Stimulated activated naive B cell treated with anti-CD40 and anti-IgM and Interleukin-4, amounts not matched to agents 10 μg/mL and 1 μg/mL and 100 μg/mL, for 72 hours (primary cell): Measurements from ENCODE around the gene CYP3A5.
"Not testable (repeated sequence)": the region's sequence is repeated elsewhere in the genome, so short reads cannot be mapped to it uniquely, and the experiment has no call there.

Experiments used
- ATAC-seq, 2 donors: fragments of 150-1000 bp; cut with Tn5 transposase; replicated peaks; 2 replicates each; pipeline ENCODE4 v1.10.0; 2021; ENCODE audit warnings: moderate library complexity in 1 of 2
- DNase-seq: peaks from one replicate; pipeline ENCODE4 v3.0.0; 2021
- H3K27ac Mint-ChIP-seq: one replicate; pipeline ENCODE4 v1.8.0; 2022; ENCODE audit warnings: mild to moderate bottlenecking, mixed read lengths
- H3K27me3 Mint-ChIP-seq, 2 donors: one replicate each; pipeline ENCODE4 v1.8.0; 2022; ENCODE audit warnings: mixed read lengths in 2 of 2
- H3K36me3 Mint-ChIP-seq, 2 donors: one replicate each; pipeline ENCODE4 v1.8.0; 2022; ENCODE audit warnings: mixed read lengths in 2 of 2, mild to moderate bottlenecking in 1 of 2
- H3K4me1 Mint-ChIP-seq, 2 donors: one replicate each; pipeline ENCODE4 v1.8.0; 2022; ENCODE audit warnings: mixed read lengths in 2 of 2, mild to moderate bottlenecking in 1 of 2
- H3K4me3 Mint-ChIP-seq, 2 donors: one replicate each; pipeline ENCODE4 v1.8.0; 2022; ENCODE audit warnings: mild to moderate bottlenecking in 2 of 2, mixed read lengths in 2 of 2, moderate library complexity in 1 of 2
- H3K9me3 Mint-ChIP-seq, 2 donors: one replicate each; pipeline ENCODE4 v1.8.0; 2022; ENCODE audit warnings: mixed read lengths in 2 of 2, mild to moderate bottlenecking in 1 of 2

CYP3A5 gene

GRCh38 chr7:99669782-99670181 lies 10.0 kb downstream of the CYP3A5 start:
- H3K27ac Mint-ChIP-seq, result no peak overlapping the region
- ATAC-seq, result no peak
- no peaks in the 10 kb centered on the region for H3K4me1 Mint-ChIP-seq

GRCh38 chr7:99668541-99668940 lies 11.3 kb downstream of the CYP3A5 start:
- no peak for DNase-seq
- no peaks in the 10 kb centered on the region for H3K4me1 Mint-ChIP-seq
- no peaks in the 10 kb centered on the region for H3K27me3 Mint-ChIP-seq
- no peak overlapping the region for H3K27ac Mint-ChIP-seq
- no peaks in the 10 kb centered on the region for H3K9me3 Mint-ChIP-seq
- no peak overlapping the region for H3K4me3 Mint-ChIP-seq
- ATAC-seq, result no peak
- peaks cover 23 to 25% of the 10 kb centered on the region in 2 donors for H3K36me3 Mint-ChIP-seq

More at GRCh38 chr7:99669782-99670181, 10.0 kb downstream of the CYP3A5 start:
- Mint-ChIP-seq H3K9me3 (no peaks in the 10 kb centered on the region), H3K4me3 (no peak overlapping the region), H3K36me3 (peaks cover 11 to 18% of the 10 kb centered on the region in 2 donors), H3K27me3 (no peaks in the 10 kb centered on the region)
- DNase-seq, result no peak

DNA sequence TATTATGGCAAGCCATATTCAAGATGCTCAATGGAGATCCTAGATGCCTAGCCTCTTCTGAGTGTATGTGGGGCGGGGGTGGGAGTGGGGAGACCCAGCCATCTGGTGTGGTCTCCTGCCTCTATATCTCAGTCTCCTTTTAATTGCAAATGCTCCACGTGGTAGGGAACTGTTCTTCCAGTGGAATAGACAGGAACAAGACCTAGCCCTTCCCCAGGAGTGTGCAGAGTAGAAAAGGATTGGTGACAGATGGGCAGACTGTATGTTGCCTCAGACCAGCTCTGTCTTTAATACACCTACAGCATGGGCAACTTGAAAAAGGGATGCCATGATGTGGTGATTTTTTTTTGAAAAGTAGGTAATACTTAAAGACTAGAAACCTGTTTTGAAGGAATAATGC lies 12.6 kb downstream of the CYP3A5 start:
- Mint-ChIP-seq H3K4me1 (no peaks in the 10 kb centered on the region), H3K36me3 (peaks cover 30 to 32% of the 10 kb centered on the region in 2 donors), H3K9me3 (no peaks in the 10 kb centered on the region), H3K27ac (no peak overlapping the region), H3K27me3 (no peaks in the 10 kb centered on the region), H3K4me3 (no peak overlapping the region)
- no peak for ATAC-seq
- DNase-seq, result no peak

- Mint-ChIP-seq H3K9me3 (no peaks in the 10 kb centered on the region), H3K4me3 (no peak overlapping the region), H3K4me1 (no peaks in the 10 kb centered on the region), H3K27ac (no peak overlapping the region), H3K36me3 (peaks cover 30 to 32% of the 10 kb centered on the region in 2 donors), H3K27me3 (no peaks in the 10 kb centered on the region)
- ATAC-seq (no peak), DNase-seq (no peak)
Observed at GRCh38 chr7:99666013-99666395, 13.8 kb downstream of the CYP3A5 start.

DNA sequence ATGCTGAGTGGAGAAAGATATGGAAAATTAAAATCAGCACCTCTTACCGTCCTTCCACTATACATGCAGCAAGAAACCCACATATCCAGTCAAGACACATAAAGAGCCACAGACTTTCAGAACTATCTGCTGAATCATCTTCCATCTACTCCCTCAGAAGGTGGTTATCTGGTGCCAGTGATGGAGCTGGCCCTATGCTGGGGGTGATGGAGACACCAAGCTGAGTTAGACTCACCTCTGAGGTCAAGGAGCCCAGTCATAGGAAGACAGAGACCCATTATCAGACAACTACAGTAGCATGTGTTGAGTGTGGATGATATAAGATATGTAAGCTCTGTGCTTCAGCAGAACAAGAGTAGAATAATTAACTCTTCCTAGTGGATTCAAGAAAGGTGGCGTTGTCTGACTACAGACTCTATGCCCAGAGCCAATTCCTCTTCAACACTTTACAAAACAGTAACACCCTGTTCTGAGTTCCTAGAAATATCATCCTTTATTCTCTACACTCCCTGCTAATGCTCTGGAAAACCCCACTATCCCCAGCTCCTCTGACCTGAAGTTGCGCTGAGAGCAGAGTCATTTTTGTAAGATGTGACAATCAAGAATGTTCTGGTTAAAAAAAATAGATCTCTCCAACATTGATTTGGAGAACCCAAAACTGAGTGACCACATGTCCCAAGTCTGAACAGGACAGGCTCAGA lies 14.3 kb downstream of the CYP3A5 start:
- no peak overlapping the region for H3K4me3 Mint-ChIP-seq
- no peaks in the 10 kb centered on the region for H3K27me3 Mint-ChIP-seq
- ATAC-seq (no peak), DNase-seq (no peak)
- no peaks in the 10 kb centered on the region for H3K9me3 Mint-ChIP-seq
- peaks cover 30 to 33% of the 10 kb centered on the region in 2 donors for H3K36me3 Mint-ChIP-seq
- H3K4me1 Mint-ChIP-seq, result no peaks in the 10 kb centered on the region
- H3K27ac Mint-ChIP-seq, result no peak overlapping the region

GRCh38 chr7:99657879-99658278 lies 21.9 kb downstream of the CYP3A5 start:
- DNase-seq, H3K9me3 Mint-ChIP-seq, ATAC-seq, H3K27me3 Mint-ChIP-seq, H3K4me3 Mint-ChIP-seq, H3K4me1 Mint-ChIP-seq, H3K27ac Mint-ChIP-seq: not testable (repeated sequence)
- peaks cover 41 to 54% of the 10 kb centered on the region in 2 donors for H3K36me3 Mint-ChIP-seq

DNA sequence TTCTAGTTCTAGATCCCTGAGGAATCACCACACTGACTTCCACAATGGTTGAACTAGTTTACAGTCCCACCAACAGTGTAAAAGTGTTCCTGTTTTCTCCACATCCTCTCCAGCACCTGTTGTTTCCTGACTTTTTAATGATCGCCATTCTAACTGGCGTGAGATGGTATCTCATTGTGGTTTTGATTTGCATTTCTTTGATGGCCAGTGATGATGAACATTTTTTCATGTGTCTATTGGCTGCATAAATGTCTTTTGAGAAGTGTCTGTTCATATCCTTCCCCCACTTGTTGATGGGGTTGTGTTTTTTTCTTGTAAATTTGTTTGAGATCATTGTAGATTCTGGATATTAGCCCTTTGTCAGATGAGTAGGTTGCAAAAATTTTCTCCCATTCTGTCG lies 25.2 kb downstream of the CYP3A5 start:
- H3K36me3 Mint-ChIP-seq, result peaks cover 36 to 54% of the 10 kb centered on the region in 2 donors
- H3K4me3 Mint-ChIP-seq, ATAC-seq, H3K27me3 Mint-ChIP-seq, H3K4me1 Mint-ChIP-seq, DNase-seq, H3K9me3 Mint-ChIP-seq, H3K27ac Mint-ChIP-seq: not testable (repeated sequence)

DNA sequence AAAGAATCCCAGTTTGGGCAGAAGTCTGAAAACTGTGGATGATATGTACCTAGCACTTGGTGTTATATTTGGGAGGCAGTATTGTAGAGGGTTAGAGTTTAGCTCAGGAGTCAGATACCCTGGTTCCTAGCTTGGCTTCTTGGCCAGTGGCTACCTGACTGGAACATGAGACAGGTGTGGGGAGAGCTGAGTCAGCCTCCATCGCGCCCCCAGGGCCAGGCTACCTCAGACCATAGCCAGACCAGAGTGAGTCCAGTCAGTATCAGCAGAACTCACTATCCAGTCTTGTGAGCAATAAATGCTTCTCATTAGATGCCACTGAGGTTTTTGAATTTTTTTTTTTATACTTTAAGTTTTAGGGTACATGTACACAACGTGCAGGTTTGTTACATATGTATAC lies 26.0 kb downstream of the CYP3A5 start:
- peaks cover 35 to 47% of the 10 kb centered on the region in 2 donors for H3K36me3 Mint-ChIP-seq
- no peak overlapping the region for H3K27ac Mint-ChIP-seq
- no peaks in the 10 kb centered on the region for H3K27me3 Mint-ChIP-seq
- peaks cover 0 to 4% of the 10 kb centered on the region in 2 donors for H3K4me1 Mint-ChIP-seq
- DNase-seq, result no peak
- no peak for ATAC-seq
- peaks cover 0 to 3% of the 10 kb centered on the region in 2 donors for H3K9me3 Mint-ChIP-seq
- H3K4me3 Mint-ChIP-seq, result no peak overlapping the region

DNA sequence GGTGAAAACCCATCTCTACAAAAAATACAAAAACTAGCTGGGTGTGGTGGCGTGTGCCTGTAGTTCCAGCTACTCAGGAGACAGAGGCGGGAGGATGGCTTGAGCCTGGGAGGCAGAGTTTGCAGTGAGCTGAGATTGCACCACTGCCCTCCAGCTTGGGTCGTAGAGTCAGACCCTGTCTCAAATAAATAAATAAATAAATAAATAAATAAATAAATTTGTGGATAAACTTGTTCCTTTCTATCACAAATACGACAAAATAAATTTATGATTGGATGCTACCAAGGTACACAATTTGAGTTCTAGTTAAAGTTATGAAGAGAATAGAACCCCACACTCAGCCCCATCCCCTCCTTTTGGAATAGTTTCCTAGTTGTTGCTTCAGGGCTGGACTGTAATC lies 26.5 kb downstream of the CYP3A5 start:
- H3K4me1 Mint-ChIP-seq, H3K9me3 Mint-ChIP-seq, H3K27ac Mint-ChIP-seq, H3K4me3 Mint-ChIP-seq, H3K27me3 Mint-ChIP-seq, ATAC-seq, DNase-seq: not testable (repeated sequence)
- peaks cover 34 to 44% of the 10 kb centered on the region in 2 donors for H3K36me3 Mint-ChIP-seq

DNA sequence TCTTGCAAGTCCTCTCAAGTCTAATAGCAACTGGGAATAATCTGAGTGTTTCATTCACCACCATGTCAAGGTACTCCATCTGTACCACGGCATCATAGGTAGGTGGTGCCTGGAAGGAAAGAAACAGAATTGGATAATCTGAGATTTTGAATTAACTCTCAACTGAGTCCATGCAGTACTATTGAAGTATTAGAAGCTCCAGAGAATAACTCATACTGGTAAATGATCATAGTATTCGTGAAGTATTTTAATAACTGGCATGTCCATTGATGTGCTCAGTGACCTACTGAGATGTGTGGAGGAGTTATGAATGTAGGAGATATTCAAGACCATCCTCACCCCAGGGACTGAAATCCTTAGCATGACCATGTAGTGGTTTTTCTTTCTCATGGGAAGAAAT lies 27.1 kb downstream of the CYP3A5 start:
- no peak for ATAC-seq
- H3K9me3 Mint-ChIP-seq, result peaks cover 0 to 3% of the 10 kb centered on the region in 2 donors
- DNase-seq, result no peak
- peaks cover 34 to 41% of the 10 kb centered on the region in 2 donors for H3K36me3 Mint-ChIP-seq
- no peaks in the 10 kb centered on the region for H3K27me3 Mint-ChIP-seq
- H3K4me3 Mint-ChIP-seq, result no peak overlapping the region
- H3K27ac Mint-ChIP-seq, result no peak overlapping the region
- H3K4me1 Mint-ChIP-seq, result peaks cover 0 to 4% of the 10 kb centered on the region in 2 donors

DNA sequence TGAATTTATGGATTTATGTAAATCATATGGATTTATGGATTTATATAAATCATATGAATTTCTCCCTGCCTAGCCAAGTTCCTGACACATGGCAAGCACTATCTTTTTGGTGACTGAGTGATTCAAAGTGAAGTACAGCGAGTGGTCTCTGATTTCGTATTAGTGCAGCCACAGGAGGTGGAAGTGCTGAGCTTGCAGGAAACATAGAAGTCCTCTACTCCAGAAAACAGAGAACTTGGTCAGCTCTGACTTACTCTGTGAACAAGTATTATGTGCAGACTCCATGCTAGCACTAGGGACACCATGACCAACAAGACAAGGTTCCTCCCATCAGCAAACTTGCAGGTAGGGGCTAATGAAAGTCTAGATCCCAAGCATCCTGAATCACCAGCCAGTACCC lies 28.5 kb downstream of the CYP3A5 start:
- Mint-ChIP-seq H3K27me3 (no peaks in the 10 kb centered on the region), H3K9me3 (peaks cover 0 to 2% of the 10 kb centered on the region in 2 donors), H3K4me3 (no peak overlapping the region), H3K27ac (no peak overlapping the region), H3K4me1 (peaks cover 0 to 4% of the 10 kb centered on the region in 2 donors), H3K36me3 (peaks cover 32 to 43% of the 10 kb centered on the region in 2 donors)
- DNase-seq (no peak), ATAC-seq (no peak)

DNA sequence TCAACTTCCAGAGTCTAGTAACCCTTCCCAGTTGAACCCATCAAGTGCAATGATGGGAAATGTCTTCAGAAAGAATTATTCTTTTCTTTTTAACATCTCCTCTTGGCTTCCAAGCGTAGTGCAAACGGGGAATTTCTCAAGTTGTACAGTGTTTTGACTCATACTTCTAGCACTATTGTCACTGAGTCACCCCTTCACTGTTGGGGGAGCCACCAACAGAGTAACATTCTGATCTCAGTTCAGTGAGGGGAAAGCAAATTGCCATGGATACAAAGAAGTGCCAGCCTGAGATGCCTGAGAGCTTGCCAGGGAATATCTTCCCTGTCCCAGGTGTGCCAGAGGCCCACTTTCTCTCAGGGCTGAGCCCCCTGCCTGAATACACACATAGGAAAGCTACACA lies 31.0 kb downstream of the CYP3A5 start:
- ATAC-seq (no peak), DNase-seq (no peak)
- peaks cover 0 to 4% of the 10 kb centered on the region in 2 donors for H3K4me1 Mint-ChIP-seq
- no peak overlapping the region for H3K4me3 Mint-ChIP-seq
- peaks cover 40 to 50% of the 10 kb centered on the region in 2 donors for H3K36me3 Mint-ChIP-seq
- peaks cover 0 to 4% of the 10 kb centered on the region in 2 donors for H3K9me3 Mint-ChIP-seq
- H3K27me3 Mint-ChIP-seq, result no peaks in the 10 kb centered on the region
- no peak overlapping the region for H3K27ac Mint-ChIP-seq

GRCh38 chr7:99645590-99645989 lies 34.2 kb downstream of the CYP3A5 start:
- H3K36me3 Mint-ChIP-seq, result peaks cover 51 to 53% of the 10 kb centered on the region in 2 donors
- H3K27me3 Mint-ChIP-seq, result no peaks in the 10 kb centered on the region
- no peak for ATAC-seq

DNA sequence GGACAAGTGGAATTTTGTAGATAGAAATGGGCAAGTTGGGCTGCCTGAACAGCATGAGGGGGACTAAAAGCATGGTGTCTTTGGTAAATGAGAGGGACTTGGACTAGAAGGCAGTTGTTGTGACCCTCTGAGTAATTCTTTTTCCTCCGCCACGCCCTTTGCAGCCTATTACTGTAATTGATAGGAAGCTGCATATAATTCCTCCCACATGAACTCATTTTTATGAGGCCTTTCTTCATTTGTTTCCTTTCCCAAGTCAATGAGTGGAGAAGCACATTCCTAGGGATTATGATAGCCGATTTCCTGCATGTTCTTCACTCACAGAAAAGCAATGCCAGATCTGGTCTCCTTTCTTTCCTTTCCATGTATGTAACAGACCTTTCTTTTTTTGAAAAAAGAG lies 35.4 kb downstream of the CYP3A5 start:
- DNase-seq, result no peak
- no peak for ATAC-seq
- Mint-ChIP-seq H3K27ac (no peak overlapping the region), H3K4me3 (no peak overlapping the region), H3K27me3 (no peaks in the 10 kb centered on the region), H3K9me3 (peaks cover 0 to 4% of the 10 kb centered on the region in 2 donors), H3K4me1 (no peaks in the 10 kb centered on the region), H3K36me3 (peaks cover 55 to 60% of the 10 kb centered on the region in 2 donors)

More at GRCh38 chr7:99645590-99645989, 34.2 kb downstream of the CYP3A5 start:
- Mint-ChIP-seq H3K4me3 (no peak overlapping the region), H3K9me3 (peaks cover 0 to 4% of the 10 kb centered on the region in 2 donors), H3K27ac (no peak overlapping the region), H3K4me1 (peaks cover 0 to 2% of the 10 kb centered on the region in 2 donors)
- DNase-seq, result no peak

- ATAC-seq (no peak), DNase-seq (no peak)
- Mint-ChIP-seq H3K27me3 (no peaks in the 10 kb centered on the region), H3K36me3 (peaks cover 58 to 66% of the 10 kb centered on the region in 2 donors), H3K27ac (no peak overlapping the region), H3K4me3 (no peak overlapping the region), H3K4me1 (no peaks in the 10 kb centered on the region), H3K9me3 (peaks cover 0 to 4% of the 10 kb centered on the region in 2 donors)
Observed at GRCh38 chr7:99643464-99643863, 36.3 kb downstream of the CYP3A5 start.
